GM23338 (cell line): ENCODE data around the gene CCDC197. TPM values are rescaled to one million over a fixed set of nuclear protein-coding genes. Genes with fewer than 3 reads are reported as not detected.
A peak's percentile ranks its signal among the peaks of the same experiment; 100 is the strongest.

ENCODE experiments used
- ATAC-seq: fragments of 200-7000 bp; cut with Tn5 transposase; 3 replicates; pipeline ENCODE4 v1.9.1; 2020
- DNase-seq: peaks from one replicate; pipeline ENCODE4 v3.0.0-alpha.2; 2015; ENCODE audit warnings: low spot score
- H2AFZ ChIP-seq: fragments of 200-600 bp; sonication (generic); 2 replicates; pipeline ENCODE4 v1.8.0; 2016; ENCODE audit warnings: antibody characterized with exemption, mild to moderate bottlenecking, moderate library complexity
- H3F3A ChIP-seq: fragments of 200-600 bp; sonication (generic); replicated peaks from 2 replicates; pipeline ENCODE4 v1.8.0; 2017; ENCODE audit warnings: antibody characterized with exemption, mixed run types, low read depth
- H3K27ac ChIP-seq: fragments of 200-600 bp; sonication (generic); 2 replicates; pipeline ENCODE4 v1.6.1; 2016; ENCODE audit warnings: low read depth
- H3K27me3 ChIP-seq: fragments of 200-600 bp; sonication (generic); 2 replicates; pipeline ENCODE4 v1.8.0; 2016; ENCODE audit warnings: mild to moderate bottlenecking, mixed run types, moderate library complexity; ENCODE audit not compliant: insufficient read depth
- H3K36me3 ChIP-seq: fragments of 200-600 bp; sonication (generic); 2 replicates; pipeline ENCODE4 v1.8.0; 2016; ENCODE audit warnings: mild to moderate bottlenecking; ENCODE audit not compliant: insufficient read depth
- H3K4me1 ChIP-seq: fragments of 200-600 bp; sonication (generic); 2 replicates; pipeline ENCODE4 v1.8.0; 2016; ENCODE audit warnings: mild to moderate bottlenecking, moderate library complexity; ENCODE audit not compliant: insufficient read depth
- H3K4me2 ChIP-seq: fragments of 200-600 bp; sonication (generic); 2 replicates; pipeline ENCODE4 v1.7.1; 2017; ENCODE audit warnings: mixed run types
- H3K4me3 ChIP-seq: fragments of 200-600 bp; sonication (generic); 2 replicates; pipeline ENCODE4 v1.6.1; 2016; ENCODE audit warnings: mixed run types
- H3K79me2 ChIP-seq: fragments of 200-600 bp; sonication (generic); replicated peaks from 2 replicates; pipeline ENCODE4 v1.8.0; 2017; ENCODE audit warnings: mild to moderate bottlenecking; ENCODE audit not compliant: insufficient read depth
- H3K9me2 ChIP-seq: fragments of 200-600 bp; sonication (generic); 2 replicates; pipeline ENCODE4 v1.8.0; 2017; ENCODE audit not compliant: insufficient read depth
- H4K20me1 ChIP-seq: fragments of 200-600 bp; sonication (generic); replicated peaks from 2 replicates; pipeline ENCODE4 v1.8.0; 2017; ENCODE audit warnings: mild to moderate bottlenecking; ENCODE audit not compliant: insufficient read depth
- H3K27ac Mint-ChIP-seq: 2 replicates; pipeline ENCODE4 v1.8.0; 2020; ENCODE audit warnings: inconsistent platforms, mild to moderate bottlenecking, moderate library complexity, mixed read lengths
- H3K27me3 Mint-ChIP-seq: 3 replicates; pipeline ENCODE4 v1.8.0; 2022; ENCODE audit warnings: low read depth, mild to moderate bottlenecking, moderate library complexity, mixed read lengths, inconsistent platforms; ENCODE audit not compliant: insufficient read depth, poor library complexity
- H3K36me3 Mint-ChIP-seq: 3 replicates; pipeline ENCODE4 v1.8.0; 2021; ENCODE audit warnings: low read depth, mild to moderate bottlenecking, inconsistent platforms, moderate library complexity, mixed read lengths
- H3K4me1 Mint-ChIP-seq: 3 replicates; pipeline ENCODE4 v1.8.0; 2020; ENCODE audit warnings: mild to moderate bottlenecking, inconsistent platforms, mixed read lengths
- H3K4me3 Mint-ChIP-seq: 3 replicates; pipeline ENCODE4 v1.8.0; 2021; ENCODE audit warnings: moderate library complexity, mild to moderate bottlenecking, inconsistent platforms, mixed read lengths
- H3K9me3 Mint-ChIP-seq: 3 replicates; pipeline ENCODE4 v1.8.0; 2020; ENCODE audit warnings: moderate library complexity, mild to moderate bottlenecking, inconsistent platforms, mixed read lengths
- CREB1 ChIP-seq: fragments of 250-450 bp; sonication (Bioruptor Pico); IDR thresholded peaks from 2 replicates; pipeline ENCODE4 v1.5.0; 2020; ENCODE audit warnings: low read depth, mild to moderate bottlenecking, moderate library complexity
- EZH2 ChIP-seq: fragments of 200-600 bp; sonication (generic); IDR thresholded peaks from one replicate; pipeline ENCODE4 v1.8.0; 2017; ENCODE audit warnings: antibody characterized with exemption, mild to moderate bottlenecking, low read depth; ENCODE audit not compliant: unreplicated experiment
- EZH2phosphoT487 ChIP-seq: fragments of 200-600 bp; sonication (generic); IDR thresholded peaks from one replicate; pipeline ENCODE4 v1.8.1; 2018; ENCODE audit warnings: antibody characterized with exemption; ENCODE audit not compliant: unreplicated experiment
- JUNB ChIP-seq: IDR thresholded peaks from one replicate; pipeline ENCODE4 v1.6.1; 2016; ENCODE audit warnings: antibody characterized with exemption; ENCODE audit not compliant: unreplicated experiment
- NANOG ChIP-seq: IDR thresholded peaks from 2 replicates; pipeline ENCODE4 v1.6.1; 2016; ENCODE audit warnings: antibody characterized with exemption, borderline replicate concordance
- POLR2AphosphoS5 ChIP-seq: IDR thresholded peaks from 2 replicates; pipeline ENCODE4 v1.6.1; 2016; ENCODE audit warnings: antibody characterized with exemption, low read depth
- STAT1 ChIP-seq: IDR thresholded peaks from one replicate; pipeline ENCODE4 v1.6.1; 2016; ENCODE audit warnings: antibody characterized with exemption; ENCODE audit not compliant: unreplicated experiment
- ZNF114 ChIP-seq: fragments of 250-450 bp; sonication (Bioruptor Pico); IDR thresholded peaks from 2 replicates; pipeline ENCODE4 v1.5.0; 2020; ENCODE audit warnings: mild to moderate bottlenecking, moderate library complexity
- ZNF331 ChIP-seq: fragments of 250-450 bp; sonication (Bioruptor Pico); IDR thresholded peaks from 2 replicates; pipeline ENCODE4 v1.5.0; 2020; ENCODE audit warnings: low read depth, mild to moderate bottlenecking, moderate library complexity
- polyA plus RNA-seq: library from polyadenylated mRNA; unstranded; fragments of >200 nt; fragmentation: Nextera tagmentation; extraction: Ambion mirVana; gene quantifications from 2 replicates; pipeline ENCODE4 v1.2.1, GENCODE V29; 2016
- total RNA-seq: library from RNA; depleted of rRNA; stranded (reverse); fragments of >200 nt; shearing (Covaris generic); gene quantifications from 2 replicates; pipeline ENCODE4 v1.2.3, GENCODE V29; 2014
- TF ChIP-seq, protein P1 (sequence below): IDR thresholded peaks from 2 replicates; pipeline ENCODE4 v1.6.1; 2016; ENCODE audit warnings: antibody characterized with exemption
- TF ChIP-seq, protein P2 (sequence below): fragments of 250-450 bp; sonication (Bioruptor Pico); IDR thresholded peaks from 2 replicates; pipeline ENCODE4 v1.5.0; 2020; ENCODE audit warnings: mild to moderate bottlenecking, moderate library complexity
- TF ChIP-seq, protein P3 (sequence below): IDR thresholded peaks from one replicate; pipeline ENCODE4 v1.6.1; 2018; ENCODE audit warnings: antibody characterized with exemption; ENCODE audit not compliant: unreplicated experiment
- TF ChIP-seq, protein P4 (sequence below), 2 experiments: fragments of 200-600 bp in 1 of 2; sonication (generic) in 1 of 2; conservative IDR thresholded peaks; 2 replicates each; pipeline versions ENCODE4 v1.5.1 to v1.6.1; 2016 to 2017; ENCODE audit warnings: antibody characterized with exemption in 2 of 2, low read depth in 2 of 2, mild to moderate bottlenecking in 2 of 2, moderate library complexity in 1 of 2

CCDC197 gene
- total and polyA plus RNA-seq, 2 experiments from 2014 or later = not detected

DNA sequence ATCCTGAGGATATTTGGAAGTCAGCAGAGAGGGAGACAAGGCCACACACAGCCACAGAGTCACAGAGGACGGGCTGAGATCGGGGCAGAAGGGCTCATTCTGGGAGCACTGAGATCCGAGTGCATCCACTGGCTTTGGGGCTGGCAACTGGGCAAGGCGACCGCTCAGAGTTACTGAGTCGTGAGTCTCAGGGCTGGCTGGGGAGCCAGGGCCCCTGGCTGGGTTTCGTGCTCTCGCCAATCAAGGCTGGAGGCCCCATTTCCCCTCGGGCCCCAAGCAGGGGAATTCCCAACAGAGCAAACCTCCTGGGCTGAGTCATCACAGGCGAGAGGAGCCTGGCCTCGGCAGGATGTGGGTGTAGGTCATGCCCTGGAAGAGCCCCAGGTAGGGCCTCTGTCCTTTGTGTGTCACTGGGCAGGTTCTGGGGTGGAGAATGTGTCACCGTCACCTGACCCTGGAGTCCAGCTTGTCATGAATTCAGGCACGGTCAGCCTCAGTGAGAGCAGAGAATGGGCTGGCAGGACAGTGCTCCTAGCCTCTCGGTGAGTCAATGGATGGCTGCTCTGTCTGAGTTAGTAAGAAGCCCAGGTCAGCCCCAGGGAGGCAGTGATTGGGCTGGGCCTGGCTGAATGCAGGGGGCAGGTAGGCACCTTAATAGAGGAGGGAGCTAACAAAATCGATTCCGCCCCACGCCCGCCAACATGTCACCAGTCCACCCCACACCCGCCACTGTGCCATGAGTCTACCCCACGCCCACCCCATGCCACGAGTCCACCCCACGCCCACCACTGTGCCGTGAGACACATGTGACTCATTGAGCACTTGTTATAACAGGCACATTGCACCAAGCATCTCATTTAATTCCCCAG lies 37.6 kb upstream of the CCDC197 start:
- H3K79me2 ChIP-seq = no peaks in the 10 kb centered on the region
- H3K4me3 ChIP-seq = no peak overlapping the region
- H3K4me1 Mint-ChIP-seq = peaks cover 22% of the 10 kb centered on the region
- peaks cover 2% of the 10 kb centered on the region for H3K27me3 Mint-ChIP-seq
- H3K9me3 Mint-ChIP-seq = no peaks in the 10 kb centered on the region
- H4K20me1 ChIP-seq = no peaks in the 10 kb centered on the region
- no peaks in the 10 kb centered on the region for H3K27me3 ChIP-seq
- H3K4me2 ChIP-seq = no peak overlapping the region; the same call in 1 of the 2 replicates
- TF ChIP-seq EZH2 = no peak
- TF ChIP-seq POLR2AphosphoS5 = no peak
- TF ChIP-seq, protein P1, sequence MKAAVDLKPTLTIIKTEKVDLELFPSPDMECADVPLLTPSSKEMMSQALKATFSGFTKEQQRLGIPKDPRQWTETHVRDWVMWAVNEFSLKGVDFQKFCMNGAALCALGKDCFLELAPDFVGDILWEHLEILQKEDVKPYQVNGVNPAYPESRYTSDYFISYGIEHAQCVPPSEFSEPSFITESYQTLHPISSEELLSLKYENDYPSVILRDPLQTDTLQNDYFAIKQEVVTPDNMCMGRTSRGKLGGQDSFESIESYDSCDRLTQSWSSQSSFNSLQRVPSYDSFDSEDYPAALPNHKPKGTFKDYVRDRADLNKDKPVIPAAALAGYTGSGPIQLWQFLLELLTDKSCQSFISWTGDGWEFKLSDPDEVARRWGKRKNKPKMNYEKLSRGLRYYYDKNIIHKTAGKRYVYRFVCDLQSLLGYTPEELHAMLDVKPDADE = no peak
- TF ChIP-seq, protein P2, sequence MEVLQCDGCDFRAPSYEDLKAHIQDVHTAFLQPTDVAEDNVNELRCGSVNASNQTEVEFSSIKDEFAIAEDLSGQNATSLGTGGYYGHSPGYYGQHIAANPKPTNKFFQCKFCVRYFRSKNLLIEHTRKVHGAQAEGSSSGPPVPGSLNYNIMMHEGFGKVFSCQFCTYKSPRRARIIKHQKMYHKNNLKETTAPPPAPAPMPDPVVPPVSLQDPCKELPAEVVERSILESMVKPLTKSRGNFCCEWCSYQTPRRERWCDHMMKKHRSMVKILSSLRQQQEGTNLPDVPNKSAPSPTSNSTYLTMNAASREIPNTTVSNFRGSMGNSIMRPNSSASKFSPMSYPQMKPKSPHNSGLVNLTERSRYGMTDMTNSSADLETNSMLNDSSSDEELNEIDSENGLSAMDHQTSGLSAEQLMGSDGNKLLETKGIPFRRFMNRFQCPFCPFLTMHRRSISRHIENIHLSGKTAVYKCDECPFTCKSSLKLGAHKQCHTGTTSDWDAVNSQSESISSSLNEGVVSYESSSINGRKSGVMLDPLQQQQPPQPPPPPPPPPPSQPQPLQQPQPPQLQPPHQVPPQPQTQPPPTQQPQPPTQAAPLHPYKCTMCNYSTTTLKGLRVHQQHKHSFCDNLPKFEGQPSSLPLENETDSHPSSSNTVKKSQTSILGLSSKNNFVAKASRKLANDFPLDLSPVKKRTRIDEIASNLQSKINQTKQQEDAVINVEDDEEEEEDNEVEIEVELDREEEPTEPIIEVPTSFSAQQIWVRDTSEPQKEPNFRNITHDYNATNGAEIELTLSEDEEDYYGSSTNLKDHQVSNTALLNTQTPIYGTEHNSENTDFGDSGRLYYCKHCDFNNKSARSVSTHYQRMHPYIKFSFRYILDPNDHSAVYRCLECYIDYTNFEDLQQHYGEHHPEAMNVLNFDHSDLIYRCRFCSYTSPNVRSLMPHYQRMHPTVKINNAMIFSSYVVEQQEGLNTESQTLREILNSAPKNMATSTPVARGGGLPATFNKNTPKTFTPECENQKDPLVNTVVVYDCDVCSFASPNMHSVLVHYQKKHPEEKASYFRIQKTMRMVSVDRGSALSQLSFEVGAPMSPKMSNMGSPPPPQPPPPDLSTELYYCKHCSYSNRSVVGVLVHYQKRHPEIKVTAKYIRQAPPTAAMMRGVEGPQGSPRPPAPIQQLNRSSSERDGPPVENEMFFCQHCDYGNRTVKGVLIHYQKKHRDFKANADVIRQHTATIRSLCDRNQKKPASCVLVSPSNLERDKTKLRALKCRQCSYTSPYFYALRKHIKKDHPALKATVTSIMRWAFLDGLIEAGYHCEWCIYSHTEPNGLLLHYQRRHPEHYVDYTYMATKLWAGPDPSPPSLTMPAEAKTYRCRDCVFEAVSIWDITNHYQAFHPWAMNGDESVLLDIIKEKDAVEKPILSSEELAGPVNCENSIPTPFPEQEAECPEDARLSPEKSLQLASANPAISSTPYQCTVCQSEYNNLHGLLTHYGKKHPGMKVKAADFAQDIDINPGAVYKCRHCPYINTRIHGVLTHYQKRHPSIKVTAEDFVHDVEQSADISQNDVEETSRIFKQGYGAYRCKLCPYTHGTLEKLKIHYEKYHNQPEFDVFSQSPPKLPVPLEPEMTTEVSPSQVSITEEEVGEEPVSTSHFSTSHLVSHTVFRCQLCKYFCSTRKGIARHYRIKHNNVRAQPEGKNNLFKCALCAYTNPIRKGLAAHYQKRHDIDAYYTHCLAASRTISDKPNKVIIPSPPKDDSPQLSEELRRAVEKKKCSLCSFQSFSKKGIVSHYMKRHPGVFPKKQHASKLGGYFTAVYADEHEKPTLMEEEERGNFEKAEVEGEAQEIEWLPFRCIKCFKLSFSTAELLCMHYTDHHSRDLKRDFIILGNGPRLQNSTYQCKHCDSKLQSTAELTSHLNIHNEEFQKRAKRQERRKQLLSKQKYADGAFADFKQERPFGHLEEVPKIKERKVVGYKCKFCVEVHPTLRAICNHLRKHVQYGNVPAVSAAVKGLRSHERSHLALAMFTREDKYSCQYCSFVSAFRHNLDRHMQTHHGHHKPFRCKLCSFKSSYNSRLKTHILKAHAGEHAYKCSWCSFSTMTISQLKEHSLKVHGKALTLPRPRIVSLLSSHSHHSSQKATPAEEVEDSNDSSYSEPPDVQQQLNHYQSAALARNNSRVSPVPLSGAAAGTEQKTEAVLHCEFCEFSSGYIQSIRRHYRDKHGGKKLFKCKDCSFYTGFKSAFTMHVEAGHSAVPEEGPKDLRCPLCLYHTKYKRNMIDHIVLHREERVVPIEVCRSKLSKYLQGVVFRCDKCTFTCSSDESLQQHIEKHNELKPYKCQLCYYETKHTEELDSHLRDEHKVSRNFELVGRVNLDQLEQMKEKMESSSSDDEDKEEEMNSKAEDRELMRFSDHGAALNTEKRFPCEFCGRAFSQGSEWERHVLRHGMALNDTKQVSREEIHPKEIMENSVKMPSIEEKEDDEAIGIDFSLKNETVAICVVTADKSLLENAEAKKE (CRISPR knock-in tag) = no peak
- TF ChIP-seq ZNF114 (CRISPR knock-in tag) = no peak
- TF ChIP-seq, protein P3, sequence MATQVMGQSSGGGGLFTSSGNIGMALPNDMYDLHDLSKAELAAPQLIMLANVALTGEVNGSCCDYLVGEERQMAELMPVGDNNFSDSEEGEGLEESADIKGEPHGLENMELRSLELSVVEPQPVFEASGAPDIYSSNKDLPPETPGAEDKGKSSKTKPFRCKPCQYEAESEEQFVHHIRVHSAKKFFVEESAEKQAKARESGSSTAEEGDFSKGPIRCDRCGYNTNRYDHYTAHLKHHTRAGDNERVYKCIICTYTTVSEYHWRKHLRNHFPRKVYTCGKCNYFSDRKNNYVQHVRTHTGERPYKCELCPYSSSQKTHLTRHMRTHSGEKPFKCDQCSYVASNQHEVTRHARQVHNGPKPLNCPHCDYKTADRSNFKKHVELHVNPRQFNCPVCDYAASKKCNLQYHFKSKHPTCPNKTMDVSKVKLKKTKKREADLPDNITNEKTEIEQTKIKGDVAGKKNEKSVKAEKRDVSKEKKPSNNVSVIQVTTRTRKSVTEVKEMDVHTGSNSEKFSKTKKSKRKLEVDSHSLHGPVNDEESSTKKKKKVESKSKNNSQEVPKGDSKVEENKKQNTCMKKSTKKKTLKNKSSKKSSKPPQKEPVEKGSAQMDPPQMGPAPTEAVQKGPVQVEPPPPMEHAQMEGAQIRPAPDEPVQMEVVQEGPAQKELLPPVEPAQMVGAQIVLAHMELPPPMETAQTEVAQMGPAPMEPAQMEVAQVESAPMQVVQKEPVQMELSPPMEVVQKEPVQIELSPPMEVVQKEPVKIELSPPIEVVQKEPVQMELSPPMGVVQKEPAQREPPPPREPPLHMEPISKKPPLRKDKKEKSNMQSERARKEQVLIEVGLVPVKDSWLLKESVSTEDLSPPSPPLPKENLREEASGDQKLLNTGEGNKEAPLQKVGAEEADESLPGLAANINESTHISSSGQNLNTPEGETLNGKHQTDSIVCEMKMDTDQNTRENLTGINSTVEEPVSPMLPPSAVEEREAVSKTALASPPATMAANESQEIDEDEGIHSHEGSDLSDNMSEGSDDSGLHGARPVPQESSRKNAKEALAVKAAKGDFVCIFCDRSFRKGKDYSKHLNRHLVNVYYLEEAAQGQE = no peak
- no peak for TF ChIP-seq EZH2phosphoT487
- TF ChIP-seq, protein P4, sequence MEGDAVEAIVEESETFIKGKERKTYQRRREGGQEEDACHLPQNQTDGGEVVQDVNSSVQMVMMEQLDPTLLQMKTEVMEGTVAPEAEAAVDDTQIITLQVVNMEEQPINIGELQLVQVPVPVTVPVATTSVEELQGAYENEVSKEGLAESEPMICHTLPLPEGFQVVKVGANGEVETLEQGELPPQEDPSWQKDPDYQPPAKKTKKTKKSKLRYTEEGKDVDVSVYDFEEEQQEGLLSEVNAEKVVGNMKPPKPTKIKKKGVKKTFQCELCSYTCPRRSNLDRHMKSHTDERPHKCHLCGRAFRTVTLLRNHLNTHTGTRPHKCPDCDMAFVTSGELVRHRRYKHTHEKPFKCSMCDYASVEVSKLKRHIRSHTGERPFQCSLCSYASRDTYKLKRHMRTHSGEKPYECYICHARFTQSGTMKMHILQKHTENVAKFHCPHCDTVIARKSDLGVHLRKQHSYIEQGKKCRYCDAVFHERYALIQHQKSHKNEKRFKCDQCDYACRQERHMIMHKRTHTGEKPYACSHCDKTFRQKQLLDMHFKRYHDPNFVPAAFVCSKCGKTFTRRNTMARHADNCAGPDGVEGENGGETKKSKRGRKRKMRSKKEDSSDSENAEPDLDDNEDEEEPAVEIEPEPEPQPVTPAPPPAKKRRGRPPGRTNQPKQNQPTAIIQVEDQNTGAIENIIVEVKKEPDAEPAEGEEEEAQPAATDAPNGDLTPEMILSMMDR (conservative IDR thresholded peaks at IDR 0.05; ENCODE audit: low read depth in 2 of 2) = no peak
- no peak for TF ChIP-seq STAT1
- no peak for TF ChIP-seq CREB1 (CRISPR knock-in tag)
- no peak for TF ChIP-seq NANOG
- no peak for TF ChIP-seq ZNF331 (CRISPR knock-in tag)
- TF ChIP-seq JUNB = no peak
- no peaks in the 10 kb centered on the region for H3K9me2 ChIP-seq
- no peaks in the 10 kb centered on the region for H3K36me3 Mint-ChIP-seq
- H3K27ac ChIP-seq = no peak overlapping the region
- peak; percentile 59 for DNase-seq
- H3K27ac Mint-ChIP-seq = peak overlapping the region; percentile 54; the same call in 1 of the 2 replicates
- peak; percentile 83 for ATAC-seq
- H2AFZ ChIP-seq = peak overlapping the region; percentile 78
- no peaks in the 10 kb centered on the region for H3F3A ChIP-seq
- no peaks in the 10 kb centered on the region for H3K36me3 ChIP-seq
- H3K4me3 Mint-ChIP-seq = no peak overlapping the region
- no peaks in the 10 kb centered on the region for H3K4me1 ChIP-seq
